ENCODE results near the gene COMMD6.

COMMD6 gene

DNA sequence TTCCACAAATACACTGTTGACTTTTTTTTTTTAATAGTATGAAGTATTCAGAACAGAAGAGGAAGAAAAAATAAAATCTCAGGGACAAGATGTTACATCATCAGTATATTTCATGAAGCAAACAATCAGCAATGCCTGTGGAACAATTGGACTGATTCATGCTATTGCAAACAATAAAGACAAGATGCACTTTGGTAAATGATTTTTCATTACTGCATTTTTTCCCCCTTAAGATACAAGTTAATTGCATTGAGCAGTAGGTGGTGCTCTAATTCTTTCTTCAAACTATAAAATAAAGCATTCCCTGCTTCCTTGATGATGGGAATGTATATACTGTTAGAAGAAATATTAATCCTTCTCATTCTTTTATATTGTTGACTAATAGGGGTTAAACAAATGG lies 29.0 kb upstream of the COMMD6 start:
- peak; percentile 74 for DNase-seq (ENCODE audit: low read depth)
- TF ChIP-seq, protein P1, sequence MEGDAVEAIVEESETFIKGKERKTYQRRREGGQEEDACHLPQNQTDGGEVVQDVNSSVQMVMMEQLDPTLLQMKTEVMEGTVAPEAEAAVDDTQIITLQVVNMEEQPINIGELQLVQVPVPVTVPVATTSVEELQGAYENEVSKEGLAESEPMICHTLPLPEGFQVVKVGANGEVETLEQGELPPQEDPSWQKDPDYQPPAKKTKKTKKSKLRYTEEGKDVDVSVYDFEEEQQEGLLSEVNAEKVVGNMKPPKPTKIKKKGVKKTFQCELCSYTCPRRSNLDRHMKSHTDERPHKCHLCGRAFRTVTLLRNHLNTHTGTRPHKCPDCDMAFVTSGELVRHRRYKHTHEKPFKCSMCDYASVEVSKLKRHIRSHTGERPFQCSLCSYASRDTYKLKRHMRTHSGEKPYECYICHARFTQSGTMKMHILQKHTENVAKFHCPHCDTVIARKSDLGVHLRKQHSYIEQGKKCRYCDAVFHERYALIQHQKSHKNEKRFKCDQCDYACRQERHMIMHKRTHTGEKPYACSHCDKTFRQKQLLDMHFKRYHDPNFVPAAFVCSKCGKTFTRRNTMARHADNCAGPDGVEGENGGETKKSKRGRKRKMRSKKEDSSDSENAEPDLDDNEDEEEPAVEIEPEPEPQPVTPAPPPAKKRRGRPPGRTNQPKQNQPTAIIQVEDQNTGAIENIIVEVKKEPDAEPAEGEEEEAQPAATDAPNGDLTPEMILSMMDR (conservative IDR thresholded peaks at IDR 0.05; ENCODE audit: low read depth, low read length), result peak; percentile 53
- H3K4me3 ChIP-seq (ENCODE audit: low read depth, low read length), result no peak overlapping the region

DNA sequence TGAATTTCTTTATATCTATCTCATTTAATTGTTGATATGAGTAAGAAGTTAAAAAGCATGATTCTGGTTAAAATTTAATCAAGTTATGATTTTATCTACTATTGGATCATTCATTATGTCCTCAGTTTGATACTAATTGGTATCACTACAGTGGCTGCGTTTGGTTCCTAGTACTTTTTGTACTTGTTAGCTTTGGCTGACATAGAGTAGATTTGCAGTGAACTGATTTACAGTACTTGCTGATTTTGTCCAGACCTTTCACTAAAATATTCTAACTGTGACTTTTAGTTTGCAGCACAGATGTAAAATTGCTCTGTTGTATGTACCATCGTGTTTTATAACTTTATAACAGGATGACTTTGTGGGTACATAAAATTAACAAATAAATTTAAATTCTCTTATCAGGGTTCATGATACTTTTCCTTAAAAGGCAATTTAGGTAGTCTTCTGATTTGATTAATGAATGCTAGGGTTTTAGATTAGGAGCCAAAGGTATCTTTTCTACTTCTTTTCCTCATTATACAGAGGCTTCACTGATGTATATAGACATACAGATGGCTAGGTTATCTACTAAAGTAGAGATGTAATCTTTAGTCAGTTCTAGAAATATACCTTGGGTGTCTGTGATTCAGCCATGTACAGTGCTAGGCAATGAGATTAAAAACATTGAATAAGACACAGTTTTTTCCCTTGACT lies 20.7 kb upstream of the COMMD6 start:
- H3K4me3 ChIP-seq (ENCODE audit: low read depth, low read length), result no peak overlapping the region
- TF ChIP-seq, protein P1 (conservative IDR thresholded peaks at IDR 0.05; ENCODE audit: low read depth, low read length), result no peak
- DNase-seq (ENCODE audit: low read depth), result no peak

DNA sequence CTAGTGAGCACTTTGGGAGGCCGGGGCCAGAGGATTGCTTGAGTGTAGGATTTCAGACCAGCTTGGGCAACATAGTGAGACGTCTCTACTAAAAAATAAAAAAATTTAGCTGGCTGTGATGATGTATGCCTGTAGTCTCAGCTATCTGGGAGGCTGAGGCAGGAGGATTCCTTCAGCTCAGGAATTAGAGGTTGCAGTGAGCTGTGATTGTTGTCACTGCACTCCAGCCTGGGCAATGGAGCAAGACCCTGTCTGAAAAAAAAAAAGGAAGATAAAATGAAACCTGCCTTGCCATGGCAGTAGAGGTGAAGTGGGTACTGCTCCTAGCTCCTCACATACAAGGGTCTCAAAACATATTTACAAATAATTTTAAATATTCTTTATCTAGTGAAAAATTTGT lies 19.3 kb upstream of the COMMD6 start:
- DNase-seq (ENCODE audit: low read depth), result no peak
- H3K4me3 ChIP-seq (ENCODE audit: low read depth, low read length), result no peak overlapping the region
- TF ChIP-seq, protein P1 (conservative IDR thresholded peaks at IDR 0.05; ENCODE audit: low read depth, low read length), result no peak

DNA sequence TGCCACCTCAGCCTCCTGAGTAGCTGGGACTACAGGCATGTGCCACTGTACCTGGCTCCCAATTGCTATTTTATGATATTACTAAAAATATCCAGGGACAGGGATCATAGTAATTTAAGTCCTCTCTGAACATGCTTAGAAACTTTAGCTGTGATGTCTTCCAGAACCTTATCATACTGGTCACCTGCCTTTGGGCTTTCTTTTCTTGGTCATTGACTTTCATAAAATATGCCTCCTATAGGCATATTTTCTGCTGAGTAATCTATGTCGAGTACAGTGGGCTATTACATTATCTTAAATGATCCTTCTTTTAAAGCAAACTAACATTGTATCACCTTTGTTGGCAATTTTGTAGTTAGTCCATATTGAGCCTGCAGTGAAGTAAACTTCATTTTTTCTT lies 18.2 kb upstream of the COMMD6 start:
- no peak for DNase-seq (ENCODE audit: low read depth)
- TF ChIP-seq, protein P1 (conservative IDR thresholded peaks at IDR 0.05; ENCODE audit: low read depth, low read length), result no peak
- no peak overlapping the region for H3K4me3 ChIP-seq (ENCODE audit: low read depth, low read length)

DNA sequence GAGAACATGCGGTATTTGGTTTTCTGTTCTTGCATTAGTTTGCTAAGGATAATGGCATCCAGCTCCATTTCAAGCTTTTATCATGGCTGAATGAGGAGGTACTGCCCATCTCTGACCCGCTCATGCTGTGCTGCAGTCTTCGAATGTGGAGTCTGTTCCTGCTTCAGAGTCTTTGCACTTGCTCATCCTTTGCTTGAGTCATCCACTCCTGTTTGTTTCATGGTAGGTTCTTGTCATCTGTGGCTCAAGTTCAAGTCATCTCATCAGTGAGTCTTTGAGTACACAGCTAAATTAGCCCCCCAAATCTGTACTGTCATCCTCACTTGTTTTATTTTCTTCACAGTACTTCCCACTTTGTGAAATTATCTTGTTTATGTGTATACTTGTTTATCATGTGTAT lies 17.3 kb upstream of the COMMD6 start:
- TF ChIP-seq, protein P1 (conservative IDR thresholded peaks at IDR 0.05; ENCODE audit: low read depth, low read length), result no peak
- DNase-seq (ENCODE audit: low read depth), result no peak
- no peak overlapping the region for H3K4me3 ChIP-seq (ENCODE audit: low read depth, low read length)

DNA sequence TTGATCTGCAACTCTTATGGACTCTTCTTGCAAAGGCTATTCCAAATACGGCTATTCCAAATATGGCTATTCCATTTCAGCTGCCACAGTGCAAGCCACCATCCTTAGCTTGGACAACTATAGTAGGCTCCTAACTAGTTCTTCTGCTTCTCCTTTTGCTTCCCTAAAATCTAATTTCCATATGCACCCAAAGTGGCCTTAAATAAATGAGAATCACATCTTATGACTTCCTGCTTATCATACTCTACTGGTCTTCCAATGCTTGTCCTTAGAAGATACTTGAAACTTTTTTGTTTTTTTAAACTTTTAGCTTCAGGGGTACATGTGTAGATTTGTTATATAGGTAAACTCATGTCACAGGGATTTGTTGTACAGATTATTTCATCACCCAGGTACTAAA lies 16.8 kb upstream of the COMMD6 start:
- TF ChIP-seq, protein P1 (conservative IDR thresholded peaks at IDR 0.05; ENCODE audit: low read depth, low read length), result no peak
- DNase-seq (ENCODE audit: low read depth), result no peak
- no peak overlapping the region for H3K4me3 ChIP-seq (ENCODE audit: low read depth, low read length)

DNA sequence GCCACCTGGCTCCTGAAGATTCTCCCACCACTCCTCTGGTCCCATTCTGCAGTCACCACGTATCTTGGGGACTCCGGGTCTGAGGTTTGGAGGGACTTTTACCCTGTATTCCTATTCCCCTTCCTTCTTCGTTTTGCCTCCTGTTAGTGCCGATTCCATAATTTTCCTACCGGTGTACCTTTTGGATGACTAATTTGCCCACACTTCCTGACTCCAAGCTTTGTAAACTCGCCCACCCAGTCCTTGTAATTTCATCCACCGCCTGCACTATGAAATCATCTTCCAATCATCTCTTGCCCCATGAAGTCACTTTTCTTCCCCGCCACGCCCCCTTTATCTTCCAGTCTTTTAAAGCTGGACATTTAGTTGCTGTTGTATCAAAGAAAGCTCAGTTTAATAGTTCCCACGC lies 12.5 kb upstream of the COMMD6 start:
- peak; percentile 86 for DNase-seq (ENCODE audit: low read depth)
- TF ChIP-seq, protein P1 (conservative IDR thresholded peaks at IDR 0.05; ENCODE audit: low read depth, low read length), result no peak
- peak overlapping the region; percentile 89 for H3K4me3 ChIP-seq (ENCODE audit: low read depth, low read length)

All from choroid plexus epithelial cell (primary cell).